Measurements from ENCODE around the gene RASD1.

Gene RASD1

DNA sequence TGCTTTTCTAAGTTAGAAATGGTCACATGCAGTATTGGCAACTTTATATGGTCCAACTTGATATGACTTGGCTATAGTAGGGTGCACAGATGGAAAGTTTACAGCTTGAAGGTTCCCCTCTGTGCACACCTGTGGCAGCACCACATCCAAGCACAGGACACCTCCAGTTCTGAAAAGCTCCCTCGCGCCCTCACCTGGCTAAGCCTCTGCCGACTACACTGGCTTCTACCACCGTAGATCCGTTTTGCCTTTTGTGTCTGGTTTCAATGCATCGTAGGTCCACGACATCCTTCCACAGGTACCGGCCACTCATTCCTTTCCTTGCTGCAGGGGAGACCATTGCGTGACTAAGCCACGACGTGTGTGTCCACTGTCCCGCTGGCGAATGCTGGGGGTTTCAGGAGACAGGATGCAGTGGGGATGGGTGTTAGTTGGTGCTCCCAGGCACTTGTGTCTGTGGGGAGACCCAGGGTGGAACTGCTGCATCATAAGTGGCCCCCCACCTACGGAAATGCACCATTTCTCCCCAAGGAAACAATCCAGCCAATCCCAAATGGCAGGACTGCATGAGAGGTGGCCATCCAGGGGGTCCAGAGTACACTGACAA, 4.9 kb upstream of the RASD1 start:
- Mint-ChIP-seq H3K27ac (no peak overlapping the region), H3K27me3 (peaks cover 9 to 12% of the 10 kb centered on the region in 2 donors), H3K4me1 (peaks cover 3 to 5% of the 10 kb centered on the region in 2 donors), H3K4me3 (no peak overlapping the region), H3K36me3 (no peaks in the 10 kb centered on the region), H3K9me3 (no peaks in the 10 kb centered on the region)
- ATAC-seq (replicated peaks) (no peak), DNase-seq (no peak)

DNA sequence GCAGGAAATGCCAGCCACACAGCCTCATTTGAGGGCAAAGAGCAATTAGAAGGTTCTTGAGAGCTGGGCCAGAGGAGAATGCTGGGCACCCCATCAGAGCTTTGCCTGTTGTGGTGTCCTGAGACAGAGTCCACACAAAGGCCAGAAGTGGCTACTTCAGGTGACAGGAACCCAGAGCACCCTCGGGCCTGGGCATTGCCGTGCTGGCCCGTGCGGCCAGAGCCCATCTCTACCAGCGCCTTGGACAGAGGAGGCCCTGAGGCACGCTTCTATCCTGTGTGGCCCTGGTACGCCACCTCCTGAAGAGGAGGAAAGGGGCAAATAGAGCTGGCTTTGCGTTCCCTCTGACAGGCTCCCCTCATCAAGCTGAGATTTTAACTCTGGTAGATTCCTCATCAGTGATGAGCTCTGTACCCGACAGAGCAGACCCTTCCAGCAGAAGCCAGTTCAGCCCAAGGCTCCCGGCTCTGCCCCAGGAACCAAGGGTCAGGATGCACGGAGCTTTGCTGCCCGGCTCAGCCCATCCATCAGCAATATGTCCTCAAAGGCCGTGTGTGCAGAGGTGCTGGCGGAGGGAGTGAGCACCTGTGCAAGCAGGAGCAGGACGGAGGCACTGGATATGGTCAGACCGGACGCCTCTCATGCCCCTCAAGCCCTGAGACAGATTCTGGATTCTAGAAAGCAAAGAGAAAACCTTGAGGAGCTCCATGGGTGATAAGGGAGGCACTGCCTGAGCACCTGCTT, 3.4 kb upstream of the RASD1 start:
- Mint-ChIP-seq H3K27me3 (peaks cover 18 to 27% of the 10 kb centered on the region in 2 donors), H3K27ac (no peak overlapping the region), H3K4me3 (no peak overlapping the region), H3K4me1 (peaks cover 11 to 20% of the 10 kb centered on the region in 2 donors), H3K36me3 (no peaks in the 10 kb centered on the region), H3K9me3 (no peaks in the 10 kb centered on the region)
- no peak for ATAC-seq (replicated peaks)
- no peak for DNase-seq

DNA sequence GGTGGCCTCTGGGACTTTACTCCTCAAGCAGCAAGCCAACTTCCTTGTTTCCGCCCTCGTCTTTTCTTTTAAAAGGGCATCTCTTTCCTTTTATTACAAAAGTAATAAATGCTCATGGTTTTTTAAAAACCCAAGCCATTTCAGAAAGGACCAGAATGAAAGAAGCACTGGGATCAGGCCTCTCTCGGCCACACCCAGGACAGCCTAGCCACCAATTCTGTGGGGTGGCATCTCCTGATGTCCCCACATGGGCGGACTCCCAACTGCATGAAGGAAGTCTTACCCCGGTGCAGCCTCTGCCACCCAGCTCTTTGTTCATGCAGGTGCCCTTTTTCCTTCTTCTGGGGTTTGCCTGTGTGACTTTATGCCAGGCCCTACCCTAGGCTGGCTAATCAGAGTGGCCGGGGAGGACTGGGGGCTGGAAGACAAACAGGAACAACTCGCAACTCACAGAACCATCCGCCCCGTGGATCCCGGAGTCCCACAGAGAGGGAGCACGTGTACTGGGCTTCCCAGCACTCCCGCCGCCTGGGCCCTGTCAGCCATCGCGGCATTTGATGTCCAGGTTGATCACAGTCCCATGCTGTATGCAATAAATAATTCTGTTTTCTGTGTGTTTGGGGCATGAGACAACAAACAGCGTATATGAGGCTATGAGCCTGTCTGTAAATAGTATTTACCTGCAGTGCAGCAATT, 2.6 kb upstream of the RASD1 start:
- no peak for ATAC-seq (replicated peaks)
- Mint-ChIP-seq H3K36me3 (peaks cover 0 to under 1% of the 10 kb centered on the region in 2 donors), H3K27ac (no peak overlapping the region), H3K27me3 (peaks cover 18 to 29% of the 10 kb centered on the region in 2 donors), H3K4me3 (no peak overlapping the region), H3K4me1 (peaks cover 12 to 22% of the 10 kb centered on the region in 2 donors), H3K9me3 (no peaks in the 10 kb centered on the region)
- DNase-seq, result no peak

DNA sequence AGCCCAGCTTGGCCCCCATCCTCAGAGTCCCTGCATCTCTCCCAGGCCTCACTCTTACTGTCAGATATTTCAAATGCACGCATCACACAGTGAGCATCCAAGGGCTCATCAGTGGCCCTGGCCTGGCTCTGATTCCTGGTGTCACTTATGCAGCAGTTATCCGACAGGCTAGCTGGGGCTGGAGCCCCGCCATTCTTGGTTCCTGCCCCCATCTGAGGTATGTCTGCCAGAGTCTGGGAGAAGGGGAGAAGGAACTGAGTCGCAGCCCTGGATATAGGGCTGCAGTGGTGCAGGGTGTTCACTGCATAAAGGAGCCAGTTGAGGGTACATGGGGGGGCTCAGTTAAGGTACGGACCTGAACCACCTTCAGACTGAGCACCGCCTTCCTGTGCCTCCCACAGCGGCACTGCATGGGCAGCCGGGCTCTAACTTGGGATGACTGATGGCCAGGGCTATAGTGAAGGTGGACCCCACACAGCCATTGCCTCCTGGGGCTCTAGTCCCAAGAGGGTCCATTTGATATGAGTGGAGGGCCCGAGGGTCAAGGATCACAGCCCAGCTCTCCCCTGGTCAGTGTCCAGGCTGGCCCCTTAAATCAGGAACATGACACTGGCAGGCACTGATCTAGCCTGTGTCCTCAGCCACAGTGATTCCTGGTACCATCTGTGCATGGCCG, 1.8 kb upstream of the RASD1 start:
- Mint-ChIP-seq H3K27ac (no peak overlapping the region), H3K9me3 (no peaks in the 10 kb centered on the region), H3K36me3 (peaks cover 3 to 7% of the 10 kb centered on the region in 2 donors), H3K4me1 (peaks cover 14 to 22% of the 10 kb centered on the region in 2 donors), H3K27me3 (peaks cover 21 to 33% of the 10 kb centered on the region in 2 donors), H3K4me3 (no peak overlapping the region)
- DNase-seq (no peak), ATAC-seq (replicated peaks) (no peak)

DNA sequence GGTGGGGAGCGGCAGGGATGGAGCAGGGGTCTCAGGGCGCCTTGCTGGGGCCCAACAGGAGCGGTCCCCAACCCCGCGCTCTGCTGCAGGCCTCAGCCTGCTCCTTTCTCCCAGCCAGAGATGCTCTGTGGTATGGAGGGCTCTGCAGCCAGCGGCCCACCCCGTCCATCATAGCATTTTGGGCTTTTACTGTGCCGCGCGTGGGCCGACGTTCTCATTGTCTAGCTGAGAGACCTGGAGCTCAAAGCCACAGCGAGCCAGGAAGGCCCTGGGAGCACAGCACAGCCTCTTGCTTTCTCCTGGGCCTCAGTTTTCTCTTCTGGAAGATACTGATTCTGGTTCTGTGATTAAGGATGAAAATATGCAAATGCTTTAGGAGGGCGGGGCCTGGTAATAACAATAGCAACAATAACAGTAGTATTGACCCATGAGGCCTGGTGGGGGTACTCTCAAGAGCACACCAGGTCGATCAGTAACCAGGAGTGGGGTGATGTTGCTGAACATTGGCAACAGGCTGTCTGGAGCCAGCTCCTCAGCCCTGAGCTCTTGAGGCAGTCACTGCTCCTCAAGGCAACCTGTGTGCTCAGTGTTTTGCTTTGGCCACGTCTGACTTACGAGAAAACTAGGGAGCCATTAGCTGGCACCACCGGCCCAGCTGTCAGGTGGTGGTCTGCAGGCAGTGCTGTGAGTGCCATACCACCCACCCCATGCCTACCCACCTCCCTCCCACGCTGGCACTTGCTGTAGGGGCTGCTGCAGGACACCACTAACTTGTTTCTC, 1.1 kb upstream of the RASD1 start:
- Mint-ChIP-seq H3K4me1 (peaks cover 14 to 22% of the 10 kb centered on the region in 2 donors), H3K27ac (no peak overlapping the region)

DNA sequence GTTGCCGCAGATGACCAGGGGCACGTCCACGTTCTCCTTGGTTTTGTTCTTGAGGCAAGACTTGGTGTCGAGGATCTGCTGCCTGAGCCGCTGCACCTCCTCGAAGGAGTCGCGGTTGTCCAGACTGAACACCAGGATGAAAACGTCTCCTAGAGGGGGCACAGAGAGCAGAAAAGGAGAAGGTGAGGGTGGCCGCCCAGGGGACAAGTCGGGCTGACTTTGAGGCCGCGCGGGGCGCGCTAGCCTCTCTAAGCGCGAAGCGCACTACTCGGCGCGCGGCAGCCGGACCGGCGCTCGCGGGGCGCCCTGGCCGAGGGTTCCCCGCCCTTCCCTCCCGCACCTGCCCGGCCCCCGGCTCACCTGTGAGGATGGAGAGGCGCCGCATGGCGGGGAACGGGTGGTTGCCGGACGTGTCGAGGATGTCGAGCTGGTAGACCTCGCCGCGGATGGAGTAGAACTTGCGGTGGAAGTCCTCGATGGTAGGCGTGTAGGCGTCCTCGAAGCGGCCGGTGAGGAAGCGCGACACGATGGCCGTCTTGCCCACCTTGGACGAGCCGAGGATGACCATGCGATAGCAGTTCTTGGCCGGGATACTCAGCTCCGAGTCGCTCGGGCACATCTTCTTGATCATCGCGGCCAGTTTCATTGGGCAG, 533 bp downstream of the RASD1 start:
- peak overlapping the region; percentile 51 for H3K27ac Mint-ChIP-seq
- peak overlapping the region; percentile 76 to 82 for H3K4me3 Mint-ChIP-seq
- peaks cover 19 to 28% of the 10 kb centered on the region in 2 donors for H3K36me3 Mint-ChIP-seq
- DNase-seq (no peak), ATAC-seq (replicated peaks) (peak in 1 of 2 donors; percentile 1)
- no peaks in the 10 kb centered on the region for H3K9me3 Mint-ChIP-seq
- H3K27me3 Mint-ChIP-seq, result peaks cover 13 to 27% of the 10 kb centered on the region in 2 donors
- H3K4me1 Mint-ChIP-seq, result peaks cover 22 to 38% of the 10 kb centered on the region in 2 donors

More for the DNA sequence above, 1.1 kb upstream of the RASD1 start:
- DNase-seq (no peak), ATAC-seq (replicated peaks) (no peak)
- H3K4me3 Mint-ChIP-seq, result peak overlapping the region; percentile 46 to 75
- H3K27me3 Mint-ChIP-seq, result peaks cover 21 to 33% of the 10 kb centered on the region in 2 donors
- H3K36me3 Mint-ChIP-seq, result peaks cover 7 to 12% of the 10 kb centered on the region in 2 donors
- H3K9me3 Mint-ChIP-seq, result no peaks in the 10 kb centered on the region

DNA sequence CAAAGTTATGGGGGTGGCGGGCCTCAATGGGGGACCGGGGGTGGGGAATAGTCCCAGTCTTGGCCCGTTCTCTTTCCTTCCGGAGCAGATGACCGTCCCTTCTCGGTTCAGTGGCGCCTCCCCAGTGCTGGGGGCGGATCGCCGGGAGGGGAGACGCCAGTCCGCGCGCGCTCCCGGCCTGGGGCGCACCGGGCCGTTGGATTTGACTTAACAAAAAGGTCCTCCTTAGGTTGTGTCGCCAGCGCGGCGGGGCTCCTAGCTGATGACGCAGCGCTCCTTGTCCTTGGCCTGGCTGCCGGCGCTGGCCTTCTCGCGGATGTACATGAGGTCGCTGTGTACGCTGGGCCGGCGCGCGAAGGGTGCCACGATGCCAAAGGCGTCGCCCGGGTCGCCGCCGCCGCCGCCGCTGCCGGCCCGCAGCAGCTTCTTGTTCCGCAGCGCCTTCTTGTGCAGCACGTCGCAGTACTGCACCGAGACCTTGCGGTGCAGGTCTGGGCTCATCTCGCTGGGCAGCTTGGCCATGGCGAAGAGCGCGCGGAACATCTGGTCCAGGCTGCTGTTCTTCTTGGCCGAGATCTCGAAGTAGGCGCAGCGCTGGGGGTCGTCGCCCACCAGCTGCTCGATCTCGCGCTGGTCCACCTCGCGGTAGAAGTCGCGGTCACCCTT, 1.2 kb downstream of the RASD1 start:
- Mint-ChIP-seq H3K27me3 (peaks cover 13 to 27% of the 10 kb centered on the region in 2 donors), H3K36me3 (peaks cover 19 to 32% of the 10 kb centered on the region in 2 donors), H3K4me1 (peaks cover 22 to 38% of the 10 kb centered on the region in 2 donors), H3K9me3 (no peaks in the 10 kb centered on the region), H3K27ac (peak overlapping the region; percentile 56), H3K4me3 (peak overlapping the region; percentile 76 to 82)
- DNase-seq (peak; percentile 13), ATAC-seq (replicated peaks) (peak in 1 of 2 donors; percentile 4)

DNA sequence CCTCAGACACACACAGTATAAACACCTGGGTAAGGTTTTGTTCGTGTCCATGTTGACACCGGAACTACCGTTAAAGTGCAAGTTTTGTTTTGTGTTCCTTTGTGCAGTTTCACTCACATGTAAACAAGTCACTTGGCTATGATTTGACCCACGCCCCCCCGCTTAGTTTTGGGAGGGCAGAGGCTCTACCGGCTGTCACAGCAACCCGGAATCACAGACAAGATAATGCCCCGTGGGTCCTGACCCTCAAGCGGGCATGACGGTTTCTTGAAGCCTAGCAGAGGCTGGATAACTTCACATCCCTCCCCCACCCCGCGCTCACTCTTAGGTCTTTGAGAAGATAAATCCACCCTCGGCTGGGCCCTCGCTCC, 1.7 kb downstream of the RASD1 start:
- Mint-ChIP-seq H3K36me3 (peaks cover 19 to 32% of the 10 kb centered on the region in 2 donors), H3K4me3 (peak overlapping the region; percentile 46 to 76)

DNA sequence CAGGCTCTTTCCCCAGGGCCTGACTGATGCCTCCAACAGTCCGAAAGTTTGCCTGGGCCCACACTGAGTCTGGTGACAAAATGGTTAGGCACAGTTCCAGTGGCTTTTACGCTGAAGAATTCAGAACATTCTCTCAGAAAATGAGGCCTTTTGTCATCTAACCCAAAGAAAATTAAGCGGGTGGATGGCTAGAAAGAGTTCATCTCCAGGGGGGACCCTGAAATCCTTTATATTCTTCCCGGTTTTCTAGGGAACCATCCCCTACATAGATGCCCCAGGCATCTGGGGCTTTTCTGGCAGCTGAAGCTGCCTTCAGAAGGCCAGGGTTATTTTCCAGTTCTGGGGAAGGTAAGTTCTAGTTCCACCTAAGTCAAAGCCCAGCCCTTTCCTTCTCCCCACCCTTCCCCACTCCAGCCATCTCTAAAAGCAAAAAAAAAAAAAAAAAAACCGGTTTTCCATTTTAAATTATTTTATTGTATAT, 2.2 kb downstream of the RASD1 start:
- Mint-ChIP-seq H3K9me3 (no peaks in the 10 kb centered on the region), H3K27ac (no peak overlapping the region), H3K4me1 (peaks cover 22 to 38% of the 10 kb centered on the region in 2 donors), H3K36me3 (peaks cover 19 to 32% of the 10 kb centered on the region in 2 donors), H3K4me3 (no peak overlapping the region), H3K27me3 (peaks cover 13 to 26% of the 10 kb centered on the region in 2 donors)
- ATAC-seq (replicated peaks), result no peak
- DNase-seq, result no peak

More for the DNA sequence above, 1.7 kb downstream of the RASD1 start:
- ATAC-seq (replicated peaks), result no peak
- Mint-ChIP-seq H3K9me3 (no peaks in the 10 kb centered on the region), H3K4me1 (peaks cover 22 to 38% of the 10 kb centered on the region in 2 donors), H3K27ac (peak overlapping the region; percentile 56), H3K27me3 (peaks cover 13 to 27% of the 10 kb centered on the region in 2 donors)
- DNase-seq, result no peak

DNA sequence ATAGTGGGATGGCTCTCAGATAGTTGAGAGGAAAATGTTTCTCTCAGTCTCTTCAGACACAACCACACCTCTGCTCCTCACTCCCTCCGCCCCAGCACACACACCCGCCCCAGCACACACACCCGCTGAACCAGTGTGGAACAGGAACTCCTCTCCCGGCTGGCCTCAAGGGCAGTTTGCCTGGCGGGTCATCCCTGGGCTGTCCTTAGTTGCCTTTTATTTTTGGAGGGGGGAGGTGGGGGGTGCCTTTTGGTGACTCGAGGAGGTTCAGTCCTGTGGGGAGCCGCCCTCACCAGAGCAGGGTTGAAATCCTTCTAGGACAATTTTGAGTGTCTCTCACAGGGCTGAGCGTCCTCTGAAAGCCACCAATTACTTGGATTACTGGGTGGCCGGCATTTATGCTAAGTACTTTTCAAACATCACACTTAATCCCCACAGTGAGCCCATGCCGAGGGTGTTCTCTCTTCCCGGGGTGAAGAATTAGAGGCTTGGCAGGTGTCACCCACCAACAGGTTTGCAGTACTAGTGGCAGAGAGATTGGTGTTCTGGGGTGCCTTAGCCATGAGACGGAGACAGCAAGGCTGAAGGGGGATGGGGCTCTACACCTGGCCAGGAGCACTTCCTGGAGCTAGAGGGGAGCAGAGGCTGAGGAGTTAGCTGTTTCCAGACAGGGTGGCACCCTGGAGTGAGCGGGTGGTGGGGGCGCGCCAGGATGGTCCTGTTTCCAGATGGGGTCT, 2.8 kb downstream of the RASD1 start:
- Mint-ChIP-seq H3K27me3 (peaks cover 13 to 21% of the 10 kb centered on the region in 2 donors), H3K36me3 (peaks cover 23 to 35% of the 10 kb centered on the region in 2 donors), H3K4me3 (no peak overlapping the region), H3K4me1 (peaks cover 22 to 38% of the 10 kb centered on the region in 2 donors), H3K27ac (no peak overlapping the region), H3K9me3 (no peaks in the 10 kb centered on the region)
- DNase-seq (no peak), ATAC-seq (replicated peaks) (no peak)

DNA sequence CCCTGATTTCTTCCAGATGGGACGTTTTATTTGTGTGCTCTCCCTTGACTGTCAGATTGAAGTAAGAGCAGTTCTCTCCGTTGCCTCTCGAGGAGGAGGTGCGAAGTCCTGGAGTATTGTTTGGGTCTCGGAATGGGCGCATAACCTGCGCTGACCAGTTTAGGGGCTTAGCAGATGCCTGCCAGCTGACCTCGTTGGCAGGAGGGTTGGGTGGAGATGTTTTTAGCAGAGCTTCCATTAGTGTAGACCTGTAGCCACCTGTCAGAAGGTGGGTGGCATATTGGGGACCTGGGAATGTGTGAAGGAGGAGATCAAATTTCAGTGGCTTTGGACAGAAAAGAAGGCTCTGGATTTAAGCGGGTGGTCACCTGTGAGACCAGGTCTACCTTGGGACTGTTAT, 3.6 kb downstream of the RASD1 start:
- ATAC-seq (replicated peaks) (no peak), DNase-seq (no peak)
- Mint-ChIP-seq H3K27me3 (peaks cover 13 to 21% of the 10 kb centered on the region in 2 donors), H3K4me1 (peaks cover 23 to 38% of the 10 kb centered on the region in 2 donors), H3K9me3 (no peaks in the 10 kb centered on the region), H3K27ac (no peak overlapping the region), H3K36me3 (peaks cover 29 to 41% of the 10 kb centered on the region in 2 donors), H3K4me3 (no peak overlapping the region)

DNA sequence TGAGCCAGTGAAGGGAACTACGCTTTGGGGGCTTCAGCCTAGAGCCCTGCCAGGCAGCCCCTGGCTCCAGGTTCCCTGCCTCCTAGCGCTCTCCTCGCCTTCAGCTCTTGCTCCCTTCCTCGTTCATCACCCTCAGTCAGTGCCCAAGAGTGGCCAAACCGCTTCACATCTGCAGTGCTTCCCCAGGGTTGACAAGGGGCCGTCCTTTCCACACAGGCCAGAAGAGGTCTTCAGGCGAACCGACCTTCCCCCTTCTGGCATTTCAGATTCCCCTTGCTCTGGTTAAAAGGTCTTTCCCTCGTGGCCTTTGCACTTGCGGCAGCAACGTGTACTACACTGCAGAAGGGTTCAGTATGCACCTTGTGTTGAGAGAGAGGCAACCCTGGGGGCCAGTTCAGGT, 4.1 kb downstream of the RASD1 start:
- DNase-seq (no peak), ATAC-seq (replicated peaks) (no peak)
- peaks cover 33 to 46% of the 10 kb centered on the region in 2 donors for H3K36me3 Mint-ChIP-seq
- H3K4me3 Mint-ChIP-seq, result no peak overlapping the region
- no peaks in the 10 kb centered on the region for H3K9me3 Mint-ChIP-seq
- peaks cover 23 to 38% of the 10 kb centered on the region in 2 donors for H3K4me1 Mint-ChIP-seq
- peaks cover 13 to 21% of the 10 kb centered on the region in 2 donors for H3K27me3 Mint-ChIP-seq
- no peak overlapping the region for H3K27ac Mint-ChIP-seq
